HG03442 (cell line): ENCODE measurements around the gene HAUS5.

ENCODE experiments used
- ATAC-seq: cut with Tn5 transposase; IDR thresholded peaks from one replicate; pipeline ENCODE4 v1.9.1; 2021; ENCODE audit warnings: mild to moderate bottlenecking, moderate library complexity; ENCODE audit not compliant: unreplicated experiment

HAUS5 gene

GRCh38 chr19:35669974-35670373, 57.4 kb downstream of the HAUS5 start:
- no peak for ATAC-seq

DNA sequence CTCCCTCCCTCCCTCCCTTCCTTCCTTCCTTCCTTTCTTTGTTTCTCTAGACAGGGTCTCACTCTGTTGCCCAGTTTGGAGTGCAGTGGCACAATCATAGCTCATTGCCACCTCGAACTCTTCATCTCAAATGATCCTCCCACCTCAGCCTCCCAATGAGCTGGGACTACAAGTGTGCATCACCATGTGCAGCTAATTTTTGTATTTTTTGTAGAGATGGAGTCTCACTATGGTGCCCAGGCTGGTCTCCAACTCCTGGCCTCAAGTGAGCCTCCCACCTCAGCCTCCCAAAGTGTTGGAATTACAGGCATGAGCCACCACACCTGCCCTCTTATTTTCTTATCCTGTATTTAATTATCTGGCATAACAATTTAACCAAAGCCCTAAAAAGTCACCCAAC, 58.2 kb downstream of the HAUS5 start:
- ATAC-seq, result no peak

- ATAC-seq, result no peak
These were observed 59.3 kb downstream of the HAUS5 start for GRCh38 chr19:35671818-35672217.

DNA sequence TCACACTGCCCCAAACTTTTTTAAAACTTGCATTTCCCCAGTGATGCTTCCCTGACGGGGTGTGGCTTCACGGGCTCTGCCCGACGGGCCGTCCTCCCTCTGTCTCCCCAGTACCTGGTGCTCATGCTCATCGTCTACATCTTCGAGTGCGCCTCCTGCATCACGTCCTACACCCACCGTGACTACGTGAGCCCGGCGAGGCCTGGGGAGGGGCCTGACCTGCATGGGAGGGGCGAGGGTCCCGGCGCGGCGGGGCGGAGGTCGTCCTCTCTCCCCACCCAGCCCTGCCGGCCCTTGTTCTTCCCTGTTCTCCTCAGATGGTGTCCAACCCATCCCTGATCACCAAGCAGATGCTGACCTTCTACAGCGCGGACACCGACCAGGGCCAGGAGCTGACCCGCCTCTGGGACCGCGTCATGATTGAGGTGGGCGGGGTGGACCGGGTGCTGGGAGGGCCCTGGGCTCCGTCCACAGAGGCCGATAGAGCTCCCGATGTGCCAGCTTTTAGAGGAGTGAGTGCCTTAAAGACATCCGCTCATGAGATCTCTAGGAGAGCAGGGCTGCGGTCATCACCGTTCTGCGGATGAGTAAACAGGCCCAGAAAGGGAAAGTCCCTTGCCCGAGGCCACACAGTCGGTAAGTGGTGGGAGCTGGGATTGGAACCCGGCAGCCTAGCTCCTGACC, 60.7 kb downstream of the HAUS5 start:
- no peak for ATAC-seq
